WTC11 (cell line): Measurements from ENCODE around the gene B3GALT4. TPM values are rescaled to one million over a fixed set of nuclear protein-coding genes. Genes with fewer than 3 reads are reported as not detected.

Experiments
- ATAC-seq: fragments of 200-7000 bp; cut with Tn5 transposase; 2 replicates; pipeline ENCODE4 v1.10.0; 2021; ENCODE audit warnings: mild to moderate bottlenecking, moderate library complexity
- CTCF ChIA-PET: fragments of 300-600 bp; sonication (Branson Sonifier 250); formaldehyde crosslinking; loops from one replicate; lab custom pipeline; 2021; ENCODE audit warnings: antibody characterized with exemption; lab: Charles Lee
- POLR2A ChIA-PET: fragments of 350-600 bp; sonication (Branson Sonifier 250); formaldehyde crosslinking; loops from one replicate; lab custom pipeline; 2021; ENCODE audit warnings: antibody characterized with exemption; lab: Charles Lee
- DNase-seq: peaks from one replicate; pipeline ENCODE4 v3.0.0; 2021; ENCODE audit warnings: low spot score
- H3K27ac Mint-ChIP-seq: 2 replicates; pipeline ENCODE4 v1.8.0; 2021; ENCODE audit warnings: mixed read lengths
- H3K27me3 Mint-ChIP-seq: 2 replicates; pipeline ENCODE4 v1.8.0; 2021; ENCODE audit warnings: low read depth, mild to moderate bottlenecking, moderate library complexity, mixed read lengths
- H3K36me3 Mint-ChIP-seq: 2 replicates; pipeline ENCODE4 v1.8.0; 2021; ENCODE audit warnings: mixed read lengths
- H3K4me1 Mint-ChIP-seq: 2 replicates; pipeline ENCODE4 v1.8.0; 2022; ENCODE audit warnings: mixed read lengths
- H3K4me3 Mint-ChIP-seq: 2 replicates; pipeline ENCODE4 v1.8.0; 2021; ENCODE audit warnings: mild to moderate bottlenecking, moderate library complexity, mixed read lengths
- H3K9me3 Mint-ChIP-seq: 2 replicates; pipeline ENCODE4 v1.8.0; 2021; ENCODE audit warnings: mixed read lengths
- ATF3 ChIP-seq: sonication (generic); formaldehyde crosslinking; conservative IDR thresholded peaks from 2 replicates; pipeline ENCODE4 v1.8.1; 2022; ENCODE audit warnings: mild to moderate bottlenecking, missing genetic modification reagents
- CBFB ChIP-seq: sonication (generic); formaldehyde crosslinking; IDR thresholded peaks from 2 replicates; pipeline ENCODE4 v1.8.1; 2022; ENCODE audit warnings: mild to moderate bottlenecking, low read depth, missing genetic modification reagents
- FOXP4 ChIP-seq: sonication (generic); formaldehyde crosslinking; IDR thresholded peaks from 2 replicates; pipeline ENCODE4 v1.8.0; 2022; ENCODE audit warnings: mild to moderate bottlenecking, missing genetic modification reagents
- GRHL2 ChIP-seq: fragments of 250-450 bp; sonication (Bioruptor Pico); IDR thresholded peaks from 2 replicates; pipeline ENCODE4 v1.8.0; 2022; ENCODE audit warnings: mild to moderate bottlenecking, moderate library complexity; ENCODE audit not compliant: insufficient replicate concordance, severe bottlenecking
- IRF1 ChIP-seq: sonication (generic); formaldehyde crosslinking; IDR thresholded peaks from 2 replicates; pipeline ENCODE4 v1.8.0; 2023; ENCODE audit warnings: missing genetic modification reagents
- MLX ChIP-seq: sonication (generic); formaldehyde crosslinking; IDR thresholded peaks from 2 replicates; pipeline ENCODE4 v1.8.1; 2023; ENCODE audit warnings: mild to moderate bottlenecking, missing genetic modification reagents, moderate library complexity
- MXD4 ChIP-seq: fragments of 250-450 bp; sonication (Bioruptor Pico); IDR thresholded peaks from 2 replicates; pipeline ENCODE4 v1.8.0; 2021; ENCODE audit warnings: mild to moderate bottlenecking, moderate library complexity, borderline replicate concordance
- NR1H2 ChIP-seq: sonication (generic); formaldehyde crosslinking; IDR thresholded peaks from 2 replicates; pipeline ENCODE4 v1.9.0; 2021; ENCODE audit warnings: mild to moderate bottlenecking, moderate library complexity, missing genetic modification reagents
- NR2C2 ChIP-seq: sonication (generic); formaldehyde crosslinking; IDR thresholded peaks from 2 replicates; pipeline ENCODE4 v1.8.0; 2022; ENCODE audit warnings: mild to moderate bottlenecking, missing genetic modification reagents
- PRDM15 ChIP-seq: sonication (generic); formaldehyde crosslinking; IDR thresholded peaks from 2 replicates; pipeline ENCODE4 v1.8.0; 2022; ENCODE audit warnings: missing genetic modification reagents
- PREB ChIP-seq: sonication (generic); formaldehyde crosslinking; IDR thresholded peaks from 2 replicates; pipeline ENCODE4 v1.8.1; 2022; ENCODE audit warnings: mild to moderate bottlenecking, missing genetic modification reagents, moderate library complexity, borderline replicate concordance
- SMAD3 ChIP-seq: sonication (generic); formaldehyde crosslinking; IDR thresholded peaks from 2 replicates; pipeline ENCODE4 v1.8.0; 2022; ENCODE audit warnings: missing genetic modification reagents, mild to moderate bottlenecking, borderline replicate concordance
- TCF7 ChIP-seq: sonication (generic); formaldehyde crosslinking; IDR thresholded peaks from 2 replicates; pipeline ENCODE4 v1.8.0; 2022; ENCODE audit warnings: mild to moderate bottlenecking, low read depth, missing genetic modification reagents, moderate library complexity
- ZNF281 ChIP-seq: sonication (generic); formaldehyde crosslinking; IDR thresholded peaks from 2 replicates; pipeline ENCODE4 v1.8.0; 2023; ENCODE audit warnings: mild to moderate bottlenecking, missing genetic modification reagents
- ZNF317 ChIP-seq: sonication (generic); formaldehyde crosslinking; IDR thresholded peaks from 2 replicates; pipeline ENCODE4 v1.8.1; 2023; ENCODE audit warnings: low read depth, mild to moderate bottlenecking, moderate library complexity, missing genetic modification reagents, borderline replicate concordance
- ZNF396 ChIP-seq: fragments of 250-450 bp; sonication (Bioruptor Pico); IDR thresholded peaks from 2 replicates; pipeline ENCODE4 v1.8.0; 2021; ENCODE audit warnings: mild to moderate bottlenecking, moderate library complexity, borderline replicate concordance
- total RNA-seq: library from RNA; stranded (reverse); gene quantifications from 3 replicates; pipeline ENCODE4 v1.2.3, GENCODE V29; 2021

Gene B3GALT4
- total RNA-seq, 1 experiment from 2014 or later, result 4.1 TPM

- TF ChIP-seq PREB (CRISPR knock-in tag) (no peak), PRDM15 (CRISPR knock-in tag) (no peak), CBFB (CRISPR knock-in tag) (no peak), NR1H2 (CRISPR knock-in tag) (no peak), FOXP4 (CRISPR knock-in tag) (no peak), NR2C2 (CRISPR knock-in tag) (no peak), MXD4 (CRISPR knock-in tag) (no peak), IRF1 (CRISPR knock-in tag) (no peak), MLX (no peak), ZNF396 (CRISPR knock-in tag) (no peak), ATF3 (CRISPR knock-in tag) (no peak), GRHL2 (CRISPR knock-in tag) (no peak), TCF7 (CRISPR knock-in tag) (no peak), ZNF281 (CRISPR knock-in tag) (no peak), ZNF317 (no peak), SMAD3 (CRISPR knock-in tag) (no peak)
These were observed 20.0 kb downstream of the B3GALT4 start for GRCh38 chr6:33296797-33297405.

More at GRCh38 chr6:33296797-33297405, 20.0 kb downstream of the B3GALT4 start:
- Mint-ChIP-seq H3K36me3 (peaks cover 20% of the 10 kb centered on the region), H3K27ac (no peak overlapping the region), H3K27me3 (no peaks in the 10 kb centered on the region), H3K9me3 (no peaks in the 10 kb centered on the region), H3K4me3 (peak overlapping the region; percentile 99), H3K4me1 (peaks cover 17% of the 10 kb centered on the region)
- CTCF ChIA-PET, result interaction anchor here (0.8 to 2.4 kb wide), 7 partner anchors 14 to 171 kb away, joined by 3 to 31 read pairs (median 4); partner anchors contain the start of genes B3GALT4 and ZBTB22
- no peak for DNase-seq
- POLR2A ChIA-PET, result interaction anchor here (0.8 to 1.6 kb wide), 6 partner anchors 8 to 325 kb away, joined by 3 to 10 read pairs (median 4); partner anchors contain the start of genes B3GALT4, PFDN6, RPS18 and TAPBP
- no peak for ATAC-seq
